OCI-LY3 (cell line): Measurements from ENCODE around the gene IL26.

Experiments used
- EZH2phosphoT487 ChIP-seq: fragments of 200-600 bp; shearing (Covaris generic); IDR thresholded peaks from 2 replicates; pipeline ENCODE4 v1.6.1; 2018; ENCODE audit warnings: antibody characterized with exemption, mixed run types, low read depth
- TF ChIP-seq, protein P1 (sequence below): fragments of 200-600, 300-600 bp; sonication (generic); IDR thresholded peaks from 2 replicates; pipeline ENCODE4 v1.5.1; 2014; ENCODE audit warnings: antibody characterized with exemption, low read length, low read depth

DNA sequence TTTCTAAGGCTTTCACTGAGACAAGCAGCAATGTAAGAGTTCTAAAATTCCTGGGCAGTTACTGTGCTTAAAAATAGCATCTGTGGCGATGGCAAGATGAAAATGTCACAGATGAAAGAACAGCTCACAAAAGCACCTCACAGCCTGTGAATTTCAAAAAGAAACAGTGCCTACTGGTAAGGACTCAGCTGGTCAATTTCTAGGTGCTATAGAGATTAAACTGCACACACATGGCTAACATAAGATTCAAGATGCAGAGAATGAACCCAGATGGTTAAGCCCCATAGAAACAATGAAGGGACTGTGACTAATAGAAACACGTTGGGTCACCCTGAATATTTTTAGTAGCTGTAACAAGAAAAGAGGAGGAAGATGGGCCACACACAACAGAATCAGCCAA lies 12.0 kb upstream of the IL26 start:
- TF ChIP-seq, protein P1, sequence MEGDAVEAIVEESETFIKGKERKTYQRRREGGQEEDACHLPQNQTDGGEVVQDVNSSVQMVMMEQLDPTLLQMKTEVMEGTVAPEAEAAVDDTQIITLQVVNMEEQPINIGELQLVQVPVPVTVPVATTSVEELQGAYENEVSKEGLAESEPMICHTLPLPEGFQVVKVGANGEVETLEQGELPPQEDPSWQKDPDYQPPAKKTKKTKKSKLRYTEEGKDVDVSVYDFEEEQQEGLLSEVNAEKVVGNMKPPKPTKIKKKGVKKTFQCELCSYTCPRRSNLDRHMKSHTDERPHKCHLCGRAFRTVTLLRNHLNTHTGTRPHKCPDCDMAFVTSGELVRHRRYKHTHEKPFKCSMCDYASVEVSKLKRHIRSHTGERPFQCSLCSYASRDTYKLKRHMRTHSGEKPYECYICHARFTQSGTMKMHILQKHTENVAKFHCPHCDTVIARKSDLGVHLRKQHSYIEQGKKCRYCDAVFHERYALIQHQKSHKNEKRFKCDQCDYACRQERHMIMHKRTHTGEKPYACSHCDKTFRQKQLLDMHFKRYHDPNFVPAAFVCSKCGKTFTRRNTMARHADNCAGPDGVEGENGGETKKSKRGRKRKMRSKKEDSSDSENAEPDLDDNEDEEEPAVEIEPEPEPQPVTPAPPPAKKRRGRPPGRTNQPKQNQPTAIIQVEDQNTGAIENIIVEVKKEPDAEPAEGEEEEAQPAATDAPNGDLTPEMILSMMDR = no peak
- no peak for TF ChIP-seq EZH2phosphoT487
